OCI-LY1 (cell line): ENCODE results near the gene COPS4.
"Not testable (repeated sequence)": the region's sequence is repeated elsewhere in the genome, so short reads cannot be mapped to it uniquely, and the experiment has no call there.

Experiments used
- H2AFZ ChIP-seq: fragments of 200-600 bp; sonication (generic), shearing (Covaris generic); 2 replicates; pipeline ENCODE4 v1.6.0; 2014; ENCODE audit warnings: antibody characterized with exemption, mild to moderate bottlenecking, low read length
- H3F3A ChIP-seq: fragments of 200-600 bp; sonication (generic), shearing (Covaris generic); 2 replicates; pipeline ENCODE4 v1.6.0; 2014; ENCODE audit warnings: mild to moderate bottlenecking, antibody characterized with exemption, low read length, moderate library complexity; ENCODE audit not compliant: insufficient read depth
- H3K27ac ChIP-seq: fragments of 200-600 bp; sonication (generic); 2 replicates; pipeline ENCODE4 v1.5.1; 2014; ENCODE audit warnings: low read length, mixed run types, mild to moderate bottlenecking, low read depth; ENCODE audit not compliant: poor library complexity, severe bottlenecking
- H3K27me3 ChIP-seq: fragments of 200-600 bp; sonication (generic); 2 replicates; pipeline ENCODE4 v1.6.0; 2014; ENCODE audit warnings: antibody characterized with exemption, mild to moderate bottlenecking, low read length, moderate library complexity; ENCODE audit not compliant: insufficient read depth
- H3K36me3 ChIP-seq: fragments of 200-600 bp; sonication (generic); 2 replicates; pipeline ENCODE4 v1.6.1; 2014; ENCODE audit warnings: mild to moderate bottlenecking, antibody characterized with exemption, low read length, moderate library complexity, mixed read lengths; ENCODE audit not compliant: insufficient read depth
- H3K4me1 ChIP-seq: fragments of 200-600 bp; sonication (generic); 2 replicates; pipeline ENCODE4 v1.5.1; 2014; ENCODE audit warnings: mild to moderate bottlenecking, low read length, moderate library complexity; ENCODE audit not compliant: insufficient read depth, severe bottlenecking
- H3K4me2 ChIP-seq: fragments of 200-600 bp; sonication (generic), shearing (Covaris generic); 2 replicates; pipeline ENCODE4 v1.6.1; 2014; ENCODE audit warnings: low read length
- H3K4me3 ChIP-seq: fragments of 200-600 bp; sonication (generic); 2 replicates; pipeline ENCODE4 v1.5.1; 2014; ENCODE audit warnings: low read length, low read depth, mild to moderate bottlenecking, mixed read lengths; ENCODE audit not compliant: poor library complexity, severe bottlenecking
- H3K79me2 ChIP-seq: fragments of 200-600 bp; shearing (Covaris generic); 2 replicates; pipeline ENCODE4 v1.6.1; 2016; ENCODE audit warnings: mixed run types, low read length, mixed read lengths; ENCODE audit not compliant: insufficient read depth
- H3K9ac ChIP-seq: fragments of 200-600 bp; sonication (generic), shearing (Covaris generic); 2 replicates; pipeline ENCODE4 v1.6.1; 2014; ENCODE audit warnings: mild to moderate bottlenecking, low read length, mixed read lengths
- H3K9me2 ChIP-seq: fragments of 200-600 bp; sonication (generic), shearing (Covaris generic); 2 replicates; pipeline ENCODE4 v1.6.1; 2014; ENCODE audit warnings: low read depth, mild to moderate bottlenecking, low read length, mixed read lengths
- H3K9me3 ChIP-seq: fragments of 200-600 bp; shearing (Covaris generic); 2 replicates; pipeline ENCODE4 v1.6.1; 2014; ENCODE audit warnings: low read length, mixed read lengths
- H4K20me1 ChIP-seq: fragments of 200-600 bp; sonication (generic), shearing (Covaris generic); 2 replicates; pipeline ENCODE4 v1.6.0; 2016; ENCODE audit warnings: mild to moderate bottlenecking, low read length; ENCODE audit not compliant: insufficient read depth
- EZH2 ChIP-seq: fragments of 200-600 bp; sonication (generic), shearing (Covaris generic); IDR thresholded peaks from 2 replicates; pipeline ENCODE4 v1.8.0; 2017; ENCODE audit warnings: borderline replicate concordance, mixed run types, mild to moderate bottlenecking, antibody characterized with exemption, low read length, moderate library complexity, mixed read lengths
- TF ChIP-seq, protein P1 (sequence below): fragments of 200-600 bp; sonication (generic), shearing (Covaris generic); IDR thresholded peaks from 2 replicates; pipeline ENCODE4 v1.5.1; 2017; ENCODE audit warnings: mild to moderate bottlenecking, antibody characterized with exemption, low read length, moderate library complexity, mixed read lengths

COPS4 gene

DNA sequence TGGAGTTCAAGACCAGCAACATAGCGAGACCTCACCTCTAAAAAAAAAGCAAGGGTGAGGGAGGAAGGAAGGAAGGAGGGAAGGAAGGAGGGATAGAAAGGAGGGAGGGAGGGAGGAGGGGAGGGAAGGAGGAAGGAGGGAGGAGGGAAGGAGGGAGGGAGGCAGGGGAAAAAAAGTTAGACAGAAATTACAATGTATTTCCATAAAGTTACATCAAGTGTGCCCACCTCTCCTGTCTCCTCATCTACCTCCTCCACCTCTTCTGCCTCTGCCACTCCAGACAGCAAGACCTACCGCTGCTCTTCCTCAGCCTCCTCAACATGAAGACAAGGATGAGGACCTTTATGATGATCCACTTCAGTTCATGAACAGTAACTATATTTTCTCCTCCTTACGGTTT is 32.7 kb upstream of the COPS4 start:
- TF ChIP-seq, protein P1, sequence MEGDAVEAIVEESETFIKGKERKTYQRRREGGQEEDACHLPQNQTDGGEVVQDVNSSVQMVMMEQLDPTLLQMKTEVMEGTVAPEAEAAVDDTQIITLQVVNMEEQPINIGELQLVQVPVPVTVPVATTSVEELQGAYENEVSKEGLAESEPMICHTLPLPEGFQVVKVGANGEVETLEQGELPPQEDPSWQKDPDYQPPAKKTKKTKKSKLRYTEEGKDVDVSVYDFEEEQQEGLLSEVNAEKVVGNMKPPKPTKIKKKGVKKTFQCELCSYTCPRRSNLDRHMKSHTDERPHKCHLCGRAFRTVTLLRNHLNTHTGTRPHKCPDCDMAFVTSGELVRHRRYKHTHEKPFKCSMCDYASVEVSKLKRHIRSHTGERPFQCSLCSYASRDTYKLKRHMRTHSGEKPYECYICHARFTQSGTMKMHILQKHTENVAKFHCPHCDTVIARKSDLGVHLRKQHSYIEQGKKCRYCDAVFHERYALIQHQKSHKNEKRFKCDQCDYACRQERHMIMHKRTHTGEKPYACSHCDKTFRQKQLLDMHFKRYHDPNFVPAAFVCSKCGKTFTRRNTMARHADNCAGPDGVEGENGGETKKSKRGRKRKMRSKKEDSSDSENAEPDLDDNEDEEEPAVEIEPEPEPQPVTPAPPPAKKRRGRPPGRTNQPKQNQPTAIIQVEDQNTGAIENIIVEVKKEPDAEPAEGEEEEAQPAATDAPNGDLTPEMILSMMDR, result no peak
- no peak for TF ChIP-seq EZH2
- peaks cover 3% of the 10 kb centered on the region for H3K4me1 ChIP-seq
- H4K20me1 ChIP-seq, result no peaks in the 10 kb centered on the region
- no peak overlapping the region for H3K27ac ChIP-seq
- no peaks in the 10 kb centered on the region for H3K36me3 ChIP-seq
- no peak overlapping the region for H3K4me2 ChIP-seq
- H3F3A ChIP-seq, result no peaks in the 10 kb centered on the region
- H2AFZ ChIP-seq, result no peak overlapping the region
- peaks cover 86% of the 10 kb centered on the region for H3K79me2 ChIP-seq
- no peaks in the 10 kb centered on the region for H3K9me3 ChIP-seq
- H3K4me3 ChIP-seq, result no peak overlapping the region
- H3K9me2 ChIP-seq, result no peaks in the 10 kb centered on the region
- no peak overlapping the region for H3K9ac ChIP-seq
- H3K27me3 ChIP-seq, result no peaks in the 10 kb centered on the region

DNA sequence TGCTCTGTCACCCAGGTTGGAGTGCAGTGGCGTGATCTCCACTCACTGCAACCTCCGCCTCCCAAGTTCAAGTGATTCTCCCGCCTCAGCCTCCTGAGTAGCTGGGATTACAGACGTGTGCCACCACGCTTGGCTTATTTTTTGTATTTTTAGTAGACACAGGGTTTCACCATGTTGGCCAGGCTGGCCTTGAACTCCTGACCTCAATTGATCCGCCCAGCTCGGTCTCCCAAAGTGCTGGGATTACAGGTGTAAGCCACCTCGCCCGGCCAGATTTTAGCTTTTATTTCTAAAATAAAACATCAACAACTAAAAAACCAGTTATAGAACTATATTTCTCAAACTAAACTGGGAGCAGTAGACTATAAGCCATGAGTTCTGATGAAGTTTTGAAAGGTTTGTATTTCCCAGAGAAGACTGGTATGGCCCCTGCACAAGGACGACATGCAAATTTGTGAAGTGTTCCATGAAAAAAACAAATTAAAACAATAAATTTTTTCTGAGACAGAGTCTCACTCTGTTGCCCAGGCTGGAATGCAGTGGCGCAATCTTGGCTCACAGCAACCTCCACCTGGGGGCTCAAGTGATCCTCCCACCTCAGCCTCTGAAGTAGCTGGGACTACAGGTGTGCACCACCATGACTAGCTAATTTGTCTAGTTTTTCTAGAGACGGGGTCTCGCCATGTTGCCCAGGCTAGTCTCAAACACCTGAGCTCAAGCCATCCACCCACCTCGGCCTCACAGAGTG is 31.8 kb upstream of the COPS4 start:
- not testable (repeated sequence) for H3K4me1 ChIP-seq, H3K4me3 ChIP-seq, H4K20me1 ChIP-seq, H3K4me2 ChIP-seq, H3K9me2 ChIP-seq, H3K36me3 ChIP-seq, H3K9ac ChIP-seq, H3K27ac ChIP-seq, H3F3A ChIP-seq, H2AFZ ChIP-seq, H3K27me3 ChIP-seq, H3K9me3 ChIP-seq
- H3K79me2 ChIP-seq, result peaks cover 89% of the 10 kb centered on the region

DNA sequence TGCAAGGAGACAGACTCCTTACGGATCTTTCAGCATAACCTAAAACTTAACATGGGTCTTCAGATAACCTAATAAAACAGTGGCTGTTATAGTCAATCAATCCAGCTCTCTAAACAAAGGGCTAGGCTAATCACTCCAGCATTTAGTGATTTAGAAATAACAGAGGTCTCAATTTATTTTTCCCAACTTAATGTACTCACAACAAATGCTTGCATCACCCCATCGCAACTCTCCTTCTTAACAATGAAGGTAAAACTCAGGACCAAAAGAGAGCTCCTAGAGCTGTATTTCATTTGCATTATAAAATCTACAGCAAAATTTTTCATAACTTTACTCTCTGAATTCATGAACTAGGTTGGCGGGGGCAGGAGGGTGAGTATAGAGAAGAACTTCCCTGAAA is 25.5 kb upstream of the COPS4 start:
- H3K4me3 ChIP-seq, result peak overlapping the region; percentile 89
- H3K36me3 ChIP-seq, result no peaks in the 10 kb centered on the region
- no peaks in the 10 kb centered on the region for H3K9me2 ChIP-seq
- no peak overlapping the region for H2AFZ ChIP-seq
- H3K4me2 ChIP-seq, result peak overlapping the region; percentile 91
- peaks cover 8% of the 10 kb centered on the region; the same call in 1 of the 2 replicates for H3F3A ChIP-seq
- H3K27me3 ChIP-seq, result no peaks in the 10 kb centered on the region
- H3K9ac ChIP-seq, result peak overlapping the region; percentile 83
- peaks cover 75% of the 10 kb centered on the region for H3K79me2 ChIP-seq
- TF ChIP-seq EZH2, result no peak
- TF ChIP-seq, protein P1, result no peak
- H3K4me1 ChIP-seq, result peaks cover 41% of the 10 kb centered on the region
- H3K27ac ChIP-seq, result peak overlapping the region; percentile 85
- no peaks in the 10 kb centered on the region for H4K20me1 ChIP-seq
- no peaks in the 10 kb centered on the region for H3K9me3 ChIP-seq

DNA sequence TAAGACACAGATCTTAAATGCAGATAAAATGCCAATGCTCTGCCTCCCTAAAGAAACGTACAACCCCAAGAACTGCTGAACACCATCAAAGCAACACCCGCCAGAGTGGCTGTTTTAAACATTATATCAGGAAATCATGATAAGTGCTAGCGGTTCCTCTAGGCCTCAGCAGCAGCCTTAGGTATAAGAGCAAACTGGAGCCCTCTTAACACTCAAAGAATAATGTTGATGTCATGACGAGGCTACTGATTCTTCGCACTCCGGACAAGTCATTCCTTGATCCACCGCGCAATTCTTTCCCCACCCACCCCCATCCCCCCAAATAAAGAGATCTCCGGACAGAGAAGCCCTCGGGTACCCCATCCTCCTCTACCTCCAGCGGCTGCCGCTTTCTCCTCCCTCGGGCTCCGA is 24.9 kb upstream of the COPS4 start:
- H3K36me3 ChIP-seq, result no peaks in the 10 kb centered on the region
- TF ChIP-seq EZH2, result no peak
- TF ChIP-seq, protein P1, result no peak
- peak overlapping the region; percentile 91 for H3K4me2 ChIP-seq
- no peaks in the 10 kb centered on the region for H3K27me3 ChIP-seq
- H3K9me3 ChIP-seq, result no peaks in the 10 kb centered on the region
- H3K9ac ChIP-seq, result peak overlapping the region; percentile 83
- peak overlapping the region; percentile 88; the same call in 1 of the 2 replicates for H2AFZ ChIP-seq
- H3F3A ChIP-seq, result peaks cover 8% of the 10 kb centered on the region; the same call in 1 of the 2 replicates
- peak overlapping the region; percentile 89 for H3K4me3 ChIP-seq
- H3K9me2 ChIP-seq, result no peaks in the 10 kb centered on the region
- peaks cover 69% of the 10 kb centered on the region for H3K79me2 ChIP-seq
- no peaks in the 10 kb centered on the region for H4K20me1 ChIP-seq
- H3K4me1 ChIP-seq, result peaks cover 41% of the 10 kb centered on the region
- H3K27ac ChIP-seq, result peak overlapping the region; percentile 85
